ENCODE measurements around the gene PRKCE. TPM values are rescaled to one million over a fixed set of nuclear protein-coding genes. Genes with fewer than 3 reads are reported as not detected.

The PRKCE gene
- total and polyA plus RNA-seq, 2 donors (not counting 3 experiments of a cell fraction or from before 2014, with no cell fraction given): 27.9 to 33.9 TPM

DNA sequence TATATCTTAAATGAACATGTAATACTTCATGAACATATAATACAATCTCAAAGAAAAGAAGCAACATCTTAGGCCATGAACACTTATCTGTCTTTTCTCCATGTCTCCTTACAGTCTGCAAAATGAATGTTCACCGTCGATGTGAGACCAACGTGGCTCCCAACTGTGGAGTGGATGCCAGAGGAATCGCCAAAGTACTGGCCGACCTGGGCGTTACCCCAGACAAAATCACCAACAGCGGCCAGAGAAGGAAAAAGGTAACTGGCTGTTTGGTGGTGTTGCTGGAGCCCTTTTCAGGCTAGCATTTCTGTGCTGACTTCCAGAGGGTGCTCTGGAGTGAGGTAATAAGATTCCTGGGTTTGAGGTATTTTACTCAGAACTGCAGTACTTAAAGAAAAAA, 349.8 kb downstream of the PRKCE start:
- CTCF ChIA-PET: no interaction called here
- TF ChIP-seq, protein P1, sequence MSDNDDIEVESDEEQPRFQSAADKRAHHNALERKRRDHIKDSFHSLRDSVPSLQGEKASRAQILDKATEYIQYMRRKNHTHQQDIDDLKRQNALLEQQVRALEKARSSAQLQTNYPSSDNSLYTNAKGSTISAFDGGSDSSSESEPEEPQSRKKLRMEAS (IDR thresholded peaks at IDR 0.05; ENCODE audit: insufficient read depth, insufficient read length): no peak
- no peak for TF ChIP-seq JUN (IDR thresholded peaks at IDR 0.05; ENCODE audit: borderline replicate concordance, insufficient read depth, insufficient read length, low read depth)
- TF ChIP-seq, protein P2, sequence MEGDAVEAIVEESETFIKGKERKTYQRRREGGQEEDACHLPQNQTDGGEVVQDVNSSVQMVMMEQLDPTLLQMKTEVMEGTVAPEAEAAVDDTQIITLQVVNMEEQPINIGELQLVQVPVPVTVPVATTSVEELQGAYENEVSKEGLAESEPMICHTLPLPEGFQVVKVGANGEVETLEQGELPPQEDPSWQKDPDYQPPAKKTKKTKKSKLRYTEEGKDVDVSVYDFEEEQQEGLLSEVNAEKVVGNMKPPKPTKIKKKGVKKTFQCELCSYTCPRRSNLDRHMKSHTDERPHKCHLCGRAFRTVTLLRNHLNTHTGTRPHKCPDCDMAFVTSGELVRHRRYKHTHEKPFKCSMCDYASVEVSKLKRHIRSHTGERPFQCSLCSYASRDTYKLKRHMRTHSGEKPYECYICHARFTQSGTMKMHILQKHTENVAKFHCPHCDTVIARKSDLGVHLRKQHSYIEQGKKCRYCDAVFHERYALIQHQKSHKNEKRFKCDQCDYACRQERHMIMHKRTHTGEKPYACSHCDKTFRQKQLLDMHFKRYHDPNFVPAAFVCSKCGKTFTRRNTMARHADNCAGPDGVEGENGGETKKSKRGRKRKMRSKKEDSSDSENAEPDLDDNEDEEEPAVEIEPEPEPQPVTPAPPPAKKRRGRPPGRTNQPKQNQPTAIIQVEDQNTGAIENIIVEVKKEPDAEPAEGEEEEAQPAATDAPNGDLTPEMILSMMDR (IDR thresholded peaks at IDR 0.05; ENCODE audit: extremely low read depth in 1 of 2, insufficient read depth in 1 of 2, low read depth in 1 of 2, low read length in 2 of 2): no peak
- TF ChIP-seq EZH2 (IDR thresholded peaks at IDR 0.05; ENCODE audit: borderline replicate concordance, low read depth, low read length, severe bottlenecking): no peak
- no peak for TF ChIP-seq GATA2 (IDR thresholded peaks at IDR 0.05; ENCODE audit: insufficient read depth, insufficient read length, low read depth, low read length)
- TF ChIP-seq POLR2A (IDR thresholded peaks at IDR 0.05; ENCODE audit: low read depth, low read length): no peak
- no peak for TF ChIP-seq FOS (IDR thresholded peaks at IDR 0.05; ENCODE audit: borderline replicate concordance, insufficient read depth, low read length)
- no peak for TF ChIP-seq POLR2AphosphoS5 (IDR thresholded peaks at IDR 0.05; ENCODE audit: insufficient read depth, low read depth, low read length)
- TF ChIP-seq MYC (IDR thresholded peaks at IDR 0.05; ENCODE audit: low read depth, low read length): no peak

More for the DNA sequence above, 349.8 kb downstream of the PRKCE start:
- H4K20me1 ChIP-seq (replicated peaks; ENCODE audit: control insufficient read depth, extremely low read depth, insufficient read depth, low read length): no peaks in the 10 kb centered on the region
- H3K4me1 ChIP-seq (ENCODE audit: control insufficient read depth, extremely low read depth, insufficient read depth, low read length): no peaks in the 10 kb centered on the region
- dilution Hi-C loops (cut with MboI; ENCODE audit: extremely low pct_ligation_motif_present, low sequenced_read_pairs) (no loop called here), intact Hi-C loops (cut with micrococcal nuclease) (no loop called here)
- no peaks in the 10 kb centered on the region for H3K9me1 ChIP-seq (replicated peaks; ENCODE audit: control insufficient read depth, extremely low read depth, insufficient read depth, low read length)
- H3K4me2 ChIP-seq (ENCODE audit: insufficient read depth, low read length): no peak overlapping the region
- no peaks in the 10 kb centered on the region for H3K9me3 ChIP-seq (replicated peaks; ENCODE audit: control insufficient read depth, insufficient read depth, low read length)
- no peaks in the 10 kb centered on the region for H3K79me2 ChIP-seq (ENCODE audit: control insufficient read depth, insufficient read depth, low read length)
- no TSS peak for BruUV-seq (replicated peaks)
- H3K4me3 ChIP-seq (replicated peaks in 1 of 3; ENCODE audit: insufficient read depth in 1 of 3, low read depth in 1 of 3, low read length in 3 of 3): no peak overlapping the region
- no peaks in the 10 kb centered on the region for H3K27me3 ChIP-seq (ENCODE audit: control insufficient read depth in 2 of 2, insufficient read depth in 2 of 2, low read length in 2 of 2)
- H2AFZ ChIP-seq (ENCODE audit: low read depth, low read length): no peak overlapping the region
- peaks cover 0 to 2% of the 10 kb centered on the region in 2 experiments for H3K36me3 ChIP-seq (ENCODE audit: control insufficient read depth in 2 of 2, extremely low read depth in 1 of 2, insufficient read depth in 2 of 2, low read length in 2 of 2)
- POLR2A ChIA-PET: no interaction called here
- no peak overlapping the region for H3K27ac ChIP-seq (ENCODE audit: insufficient read depth, low read depth, low read length)
- DNase-seq (ENCODE audit: low read depth, low spot score) (no peak), FAIRE-seq (no peak)
- no peak overlapping the region for H3K9ac ChIP-seq (replicated peaks; ENCODE audit: extremely low read depth, insufficient read depth, low read length)
